ENCODE data around the gene TEKT1.

DNA sequence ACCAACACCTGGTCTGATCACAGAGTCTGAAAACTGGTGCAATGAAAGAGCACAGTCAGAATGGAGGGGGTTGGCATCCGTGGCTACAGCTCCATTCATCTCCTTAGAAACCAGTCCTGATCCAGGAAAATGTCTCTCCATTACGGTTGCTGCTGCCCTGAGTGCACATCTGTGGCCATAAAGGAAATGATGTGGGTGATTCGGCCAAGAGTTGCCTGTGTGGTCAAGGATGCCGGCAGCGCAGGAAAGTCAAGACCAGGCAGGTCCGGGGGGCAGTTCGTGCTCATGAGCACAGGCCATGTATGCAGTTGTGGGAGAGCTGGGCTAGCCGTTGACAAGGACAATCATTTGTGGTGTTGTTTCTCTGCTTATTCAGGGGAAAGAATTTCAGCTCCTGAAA lies 69.8 kb downstream of the TEKT1 start:
- TF ChIP-seq, protein P1, sequence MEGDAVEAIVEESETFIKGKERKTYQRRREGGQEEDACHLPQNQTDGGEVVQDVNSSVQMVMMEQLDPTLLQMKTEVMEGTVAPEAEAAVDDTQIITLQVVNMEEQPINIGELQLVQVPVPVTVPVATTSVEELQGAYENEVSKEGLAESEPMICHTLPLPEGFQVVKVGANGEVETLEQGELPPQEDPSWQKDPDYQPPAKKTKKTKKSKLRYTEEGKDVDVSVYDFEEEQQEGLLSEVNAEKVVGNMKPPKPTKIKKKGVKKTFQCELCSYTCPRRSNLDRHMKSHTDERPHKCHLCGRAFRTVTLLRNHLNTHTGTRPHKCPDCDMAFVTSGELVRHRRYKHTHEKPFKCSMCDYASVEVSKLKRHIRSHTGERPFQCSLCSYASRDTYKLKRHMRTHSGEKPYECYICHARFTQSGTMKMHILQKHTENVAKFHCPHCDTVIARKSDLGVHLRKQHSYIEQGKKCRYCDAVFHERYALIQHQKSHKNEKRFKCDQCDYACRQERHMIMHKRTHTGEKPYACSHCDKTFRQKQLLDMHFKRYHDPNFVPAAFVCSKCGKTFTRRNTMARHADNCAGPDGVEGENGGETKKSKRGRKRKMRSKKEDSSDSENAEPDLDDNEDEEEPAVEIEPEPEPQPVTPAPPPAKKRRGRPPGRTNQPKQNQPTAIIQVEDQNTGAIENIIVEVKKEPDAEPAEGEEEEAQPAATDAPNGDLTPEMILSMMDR (IDR thresholded peaks at IDR 0.05; ENCODE audit: insufficient read depth, low read length), result no peak
- no peak for TF ChIP-seq REST (IDR thresholded peaks at IDR 0.05; ENCODE audit: insufficient replicate concordance, low read depth)
- no peak for TF ChIP-seq GABPA (IDR thresholded peaks at IDR 0.05; ENCODE audit: low read depth)
- no peak for TF ChIP-seq POLR2AphosphoS5 (IDR thresholded peaks at IDR 0.05; ENCODE audit: low read depth)

All from HL-60 (cell line).